Lung (tissue), 12 donors: ENCODE data around the gene SIRPB1. TPM values are rescaled to one million over a fixed set of nuclear protein-coding genes. Genes with fewer than 3 reads are reported as not detected.
"Not testable (repeated sequence)": the region's sequence is repeated elsewhere in the genome, so short reads cannot be mapped to it uniquely, and the experiment has no call there.

ENCODE experiments used
- ATAC-seq: fragments of 200-7000 bp; cut with Tn5 transposase; one replicate; pipeline ENCODE4 v1.9.1; 2020; ENCODE audit warnings: moderate number of reproducible peaks; ENCODE audit not compliant: insufficient read depth, low FRiP score
- DNase-seq, 3 donors: peaks; one replicate each; pipeline ENCODE4 v3.0.0-alpha.2; 2013 to 2017
- H3K27ac ChIP-seq, 2 donors: one replicate each; pipeline ENCODE4 v1.5.1; 2013; ENCODE audit warnings: mild to moderate bottlenecking in 2 of 2, moderate library complexity in 2 of 2, control low read depth in 1 of 2, inconsistent platforms in 1 of 2, low read depth in 1 of 2, low read length in 1 of 2
- H3K27me3 ChIP-seq, 3 donors: one replicate each; pipeline ENCODE4 v1.5.1; 2013; ENCODE audit warnings: low read length in 2 of 3; ENCODE audit not compliant: control insufficient read depth in 3 of 3, insufficient read depth in 3 of 3
- H3K36me3 ChIP-seq, 4 donors: one replicate each; pipeline ENCODE4 v1.5.1; 2013; ENCODE audit warnings: low read length in 4 of 4, mild to moderate bottlenecking in 1 of 4, moderate library complexity in 1 of 4; ENCODE audit not compliant: control insufficient read depth in 4 of 4, insufficient read depth in 4 of 4
- H3K4me1 ChIP-seq, 5 donors: one replicate each; pipeline ENCODE4 v1.5.1; 2013; ENCODE audit warnings: low read length in 5 of 5, mild to moderate bottlenecking in 2 of 5, moderate library complexity in 1 of 5; ENCODE audit not compliant: control insufficient read depth in 5 of 5, insufficient read depth in 5 of 5
- H3K4me3 ChIP-seq: one replicate; pipeline ENCODE4 v1.5.1; 2013; ENCODE audit warnings: mild to moderate bottlenecking, control low read depth, moderate library complexity
- H3K9ac ChIP-seq, 2 donors: one replicate each; pipeline ENCODE4 v1.5.1; 2013; ENCODE audit warnings: low read length in 2 of 2, control low read depth in 1 of 2; ENCODE audit not compliant: insufficient read depth in 1 of 2
- H3K9me3 ChIP-seq, 4 donors: one replicate each; pipeline ENCODE4 v1.5.1; 2013; ENCODE audit warnings: low read length in 3 of 4, mild to moderate bottlenecking in 1 of 4, moderate library complexity in 1 of 4; ENCODE audit not compliant: control insufficient read depth in 4 of 4, insufficient read depth in 3 of 4
- CTCF ChIP-seq: IDR thresholded peaks from 2 replicates; pipeline ENCODE4 v1.5.1; 2012; ENCODE audit warnings: mild to moderate bottlenecking; ENCODE audit errors: control extremely low read depth, extremely low read depth
- WGBS, 2 donors: extraction: QIAGEN DNeasy Blood & Tissue Kit; methylation state at CpG; one replicate each; pipeline ENCODE4 v1.1.7; 2013; 5-methylcytosine and 5-hydroxymethylcytosine counted together
- polyA plus RNA-seq, 2 donors: library from polyadenylated mRNA; stranded (reverse); fragments of 200-250 nt; gene quantifications; one replicate each; pipeline ENCODE4 v1.2.1, GENCODE V29; 2013
- total RNA-seq, 2 donors: library from RNA; depleted of rRNA in 1 of 2; stranded (reverse); fragments of >200 nt in 1 of 2; gene quantifications; one replicate each; pipeline ENCODE4 v1.2.1, GENCODE V29; 2014 to 2021
- donor health status: control.
- donor health status: control.
- donor health status: Bipolar disorder and iron deficiency.
- donor health status: healthy.
- donor health status: DM: yes; HTN: yes; CAD: no.

The SIRPB1 gene
- total and polyA plus RNA-seq, 4 donors = 1.2 to 45.6 (median 13.9) TPM

DNA sequence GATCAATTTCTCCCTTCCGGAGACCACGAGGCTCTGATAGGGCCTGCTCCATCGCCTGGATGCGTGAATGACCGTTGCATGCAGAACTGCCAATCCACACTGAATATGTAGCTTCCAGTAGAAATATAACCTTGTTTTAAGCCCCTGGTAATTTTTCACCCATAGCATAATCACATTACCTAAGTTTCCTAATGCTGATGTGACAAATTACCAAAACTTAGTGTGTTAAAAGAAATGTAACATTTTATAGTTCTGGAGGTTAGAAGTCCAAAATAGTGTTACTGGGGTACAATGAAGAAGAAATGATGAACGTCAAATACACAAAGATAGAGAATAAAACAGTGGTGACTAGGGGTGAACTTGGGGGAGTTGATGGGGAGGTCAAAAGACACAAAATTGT is 40.3 kb downstream of the SIRPB1 start:
- 92 to 96% methylated on average over 6 of the region's 6 CpGs for WGBS, 2 donors
- no peak for TF ChIP-seq CTCF
- DNase-seq = no peak
- no peak overlapping the region for H3K4me3 ChIP-seq
- no peaks in the 10 kb centered on the region for H3K9me3 ChIP-seq
- H3K9ac ChIP-seq = no peak overlapping the region
- H3K27me3 ChIP-seq = no peaks in the 10 kb centered on the region
- no peak overlapping the region for H3K27ac ChIP-seq
- no peak for ATAC-seq
- H3K4me1 ChIP-seq = no peaks in the 10 kb centered on the region
- no peaks in the 10 kb centered on the region for H3K36me3 ChIP-seq

GRCh38 chr20:1577906-1578305 is 41.9 kb downstream of the SIRPB1 start:
- Histone ChIP-seq H3K4me3 (no peak overlapping the region), H3K27ac (no peak overlapping the region), H3K9me3 (no peaks in the 10 kb centered on the region), H3K9ac (no peak overlapping the region), H3K4me1 (no peaks in the 10 kb centered on the region), H3K36me3 (no peaks in the 10 kb centered on the region), H3K27me3 (no peaks in the 10 kb centered on the region)
- 87 to 93% methylated on average over 4 of the region's 4 CpGs for WGBS, 2 donors
- TF ChIP-seq CTCF = no peak
- ATAC-seq (no peak), DNase-seq (no peak)

- not testable (repeated sequence) for H3K27me3 ChIP-seq, ATAC-seq, H3K9me3 ChIP-seq, H3K9ac ChIP-seq, H3K4me3 ChIP-seq, H3K27ac ChIP-seq, DNase-seq, H3K36me3 ChIP-seq, H3K4me1 ChIP-seq
- WGBS, 2 donors = 47 to 60% methylated on average over 2 of the region's 2 CpGs
Observed at GRCh38 chr20:1577313-1577712, 42.5 kb downstream of the SIRPB1 start.

GRCh38 chr20:1576641-1577040 is 43.2 kb downstream of the SIRPB1 start:
- Histone ChIP-seq H3K4me3 (no peak overlapping the region), H3K27ac (no peak overlapping the region), H3K9me3 (no peaks in the 10 kb centered on the region), H3K36me3 (no peaks in the 10 kb centered on the region), H3K27me3 (no peaks in the 10 kb centered on the region), H3K9ac (no peak overlapping the region), H3K4me1 (no peaks in the 10 kb centered on the region)
- no peak for DNase-seq
- no peak for ATAC-seq
- TF ChIP-seq CTCF = no peak
- 51 to 86% methylated on average over 3 of the region's 3 CpGs for WGBS, 2 donors

DNA sequence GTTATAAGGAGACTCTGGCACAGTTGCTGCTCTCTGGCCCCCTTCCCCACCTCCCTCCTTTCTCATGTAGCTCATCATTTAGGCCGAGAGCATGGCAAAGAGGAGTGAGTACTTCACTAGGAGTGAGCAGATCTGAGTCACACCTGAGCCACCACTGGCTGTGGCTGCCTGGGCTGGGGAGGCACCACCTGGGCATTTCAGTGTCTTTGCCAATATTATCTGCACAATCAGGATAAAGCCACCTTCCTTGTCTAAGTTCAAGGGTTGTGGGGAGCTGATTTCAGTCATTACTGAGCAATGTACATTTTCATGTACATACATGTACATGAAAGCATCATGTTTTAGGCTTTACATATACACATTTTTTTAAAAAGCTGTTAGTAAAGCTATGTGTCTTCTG is 43.8 kb downstream of the SIRPB1 start:
- not testable (repeated sequence) for H3K9ac ChIP-seq, H3K27ac ChIP-seq, H3K4me1 ChIP-seq, H3K27me3 ChIP-seq, H3K36me3 ChIP-seq, H3K4me3 ChIP-seq, H3K9me3 ChIP-seq, ATAC-seq, DNase-seq
- no CpG with 5 or more reads among the region's 1 CpG for WGBS, 2 donors

GRCh38 chr20:1571583-1571982 is 48.2 kb downstream of the SIRPB1 start:
- H3K4me1 ChIP-seq, H3K27me3 ChIP-seq, H3K36me3 ChIP-seq, ATAC-seq, H3K4me3 ChIP-seq, H3K9me3 ChIP-seq, H3K9ac ChIP-seq, H3K27ac ChIP-seq, DNase-seq: not testable (repeated sequence)
- 85 to 95% methylated on average over 8 of the region's 8 CpGs for WGBS, 2 donors
